Spleen (tissue), 7 donors: Measurements from ENCODE around the gene FBXL17.

Experiments used
- CTCF ChIP-seq, 11 experiments: fragments of 200-600 bp in 7 of 11; fragments of 450-650 bp in 4 of 11; sonication (generic) in 4 of 11; IDR thresholded peaks in 8 of 11; conservative IDR thresholded peaks in 3 of 11; 1 replicate in 7 of 11; 2 replicates in 4 of 11; pipeline versions ENCODE4 v1.4.0 to v1.8.0; 2016 to 2021; ENCODE audit warnings: antibody characterized with exemption in 11 of 11, inconsistent platforms in 4 of 11, mild to moderate bottlenecking in 1 of 11
- POLR2A ChIP-seq, 3 donors: fragments of 450-650 bp; IDR thresholded peaks; one replicate each; pipeline ENCODE4 v1.5.1; 2017; ENCODE audit warnings: antibody characterized with exemption in 3 of 3, mild to moderate bottlenecking in 1 of 3
- POLR2AphosphoS5 ChIP-seq, 3 donors: sonication (generic); formaldehyde crosslinking; IDR thresholded peaks; one replicate each; pipeline ENCODE4 v1.5.1; 2017; ENCODE audit warnings: antibody characterized with exemption in 3 of 3
- donor health status: DM: no; HTN: no; CAD: no; lungs with moderate emphysema.
- donor health status: DM: no; HTN: no; CAD: no.
- donor health status: DM: no; HTN: no; CAD: no.

- TF ChIP-seq CTCF (IDR thresholded peaks at IDR 0.05 in 8 of 11, conservative IDR thresholded peaks at IDR 0.05 in 3 of 11) (no peak), POLR2A (IDR thresholded peaks at IDR 0.05) (no peak), POLR2AphosphoS5 (IDR thresholded peaks at IDR 0.05) (no peak)
These were observed 355.9 kb downstream of the FBXL17 start for GRCh38 chr5:108025957-108026356.
